Pancreas (tissue), 10 donors: Measurements from ENCODE around the gene ULBP2. TPM values are rescaled to one million over a fixed set of nuclear protein-coding genes. Genes with fewer than 3 reads are reported as not detected.

Source experiments
- ATAC-seq, 4 donors: fragments of 200-7000 bp; cut with Tn5 transposase; one replicate each; pipeline versions ENCODE4 v1.8.0 to v1.9.1; 2020; ENCODE audit warnings: mild to moderate bottlenecking in 4 of 4, moderate library complexity in 4 of 4
- DNase-seq, 6 donors: peaks; one replicate each; pipeline ENCODE4 v3.0.0-alpha.2; 2020
- FAIRE-seq: peaks from 2 replicates; lab custom pipeline; 2012; peaks lifted over from hg19 to GRCh38; lab: Jason Lieb, UNC
- H3K27ac ChIP-seq, 4 donors: fragments of 200-600 bp; sonication (generic); 1 replicate in 3 of 4; 2 replicates in 1 of 4; pipeline versions ENCODE4 v1.5.0 to v1.8.0; 2020
- H3K27me3 ChIP-seq, 4 donors: fragments of 200-600 bp; one replicate each; pipeline ENCODE4 v1.8.0; 2021
- H3K36me3 ChIP-seq, 3 donors: fragments of 200-600 bp; sonication (generic) in 1 of 3; one replicate each; pipeline versions ENCODE4 v1.5.0 to v1.8.0; 2020 to 2021
- H3K4me1 ChIP-seq, 3 donors: fragments of 200-600 bp; one replicate each; pipeline ENCODE4 v1.8.0; 2021
- H3K4me3 ChIP-seq, 4 donors: fragments of 200-600 bp; sonication (generic) in 2 of 4; one replicate each; pipeline versions ENCODE4 v1.5.0 to v1.8.0; 2020 to 2021
- H3K9me3 ChIP-seq, 4 donors: fragments of 200-600 bp; one replicate each; pipeline ENCODE4 v1.8.0; 2021
- CTCF ChIP-seq, 4 donors: fragments of 200-600 bp; sonication (generic) in 3 of 4; IDR thresholded peaks; one replicate each; pipeline versions ENCODE4 v1.5.0 to v1.8.0; 2021; ENCODE audit warnings: antibody characterized with exemption in 4 of 4
- WGBS, 2 donors: extraction: QIAGEN DNeasy Blood & Tissue Kit; methylation state at CpG; one replicate each; pipeline ENCODE4 v1.1.7; 2013; 5-methylcytosine and 5-hydroxymethylcytosine counted together
- intact Hi-C, 3 donors: fragments of 100-400 bp; cut with DNase I; formaldehyde crosslinking; loops; one replicate each; pipeline versions ENCODE4 v1.11.1 to v1.14.2; 2022
- polyA plus RNA-seq, 2 donors: library from polyadenylated mRNA; stranded (reverse); fragments of 200-250 nt; gene quantifications; one replicate each; pipeline ENCODE4 v1.2.3, GENCODE V29; 2013
- total RNA-seq, 6 donors: library from RNA; stranded (reverse); fragmentation: NEBNext Ultra II Directional in 4 of 6; extraction: Animal tissue kit (Norgen Biotek cat#: 25700) in 4 of 6; gene quantifications; one replicate each; pipeline versions ENCODE4 v1.2.1 to v1.2.4, GENCODE V29; 2021 to 2023
- donor health status: healthy with polysubstance abuse.
- donor health status: DM: no; HTN: no; CAD: no; lungs with moderate emphysema.
- donor health status: DM: no; HTN: no; CAD: no.
- donor health status: control.
- donor health status: control.
- donor health status: Bipolar disorder and iron deficiency.
- donor health status: DM: yes; HTN: yes; CAD: no.
- donor health status: DM: no; HTN: no; CAD: no.
- donor health status: DM: no; HTN: no; CAD: no.
- donor health status: DM: yes; HTN: yes; CAD: no.

Gene ULBP2
- total RNA-seq (under 1 TPM in 3 of 6 donors, not detected in 3; 0.25 to 0.37 (median 0.34) TPM), polyA plus RNA-seq (under 1 TPM; 0.19 TPM)

- H3K9me3 ChIP-seq: no peaks in the 10 kb centered on the region
- H3K27ac ChIP-seq: no peak within 1 kb of the TSS
- intact Hi-C loops: no loop called here
- peaks cover 0 to 12% (median 9%) of the 10 kb centered on the region in 3 donors for H3K4me1 ChIP-seq
- WGBS, 2 donors: 1% methylated on average over 54 to 62 of the region's 62 CpGs
- peak within 1 kb of the TSS; percentile 25 to 71 (median 41) for H3K4me3 ChIP-seq
- peaks cover 0 to 25% (median 9%) of the 10 kb centered on the region in 4 donors for H3K27me3 ChIP-seq
- H3K36me3 ChIP-seq: no peaks in the 10 kb centered on the region
- DNase-seq: peak; percentile 73 to 85 (median 80)
- peak; percentile 91 to 95 (median 92) for ATAC-seq
- no peak for TF ChIP-seq CTCF (IDR thresholded peaks at IDR 0.05)
- FAIRE-seq: no peak
These were observed at the start of gene ULBP2 for GRCh38 chr6:149941583-149942460. ULBP2 (plus strand) TSS chr6:149942014; CDS start chr6:149942073, 59 bp downstream.

- Histone ChIP-seq H3K4me1 (peaks cover 3 to 6% (median 5%) of the 10 kb centered on the region in 3 donors), H3K36me3 (no peaks in the 10 kb centered on the region), H3K27me3 (no peaks in the 10 kb centered on the region), H3K4me3 (no peak overlapping the region), H3K27ac (peak overlapping the region in 2 of 4 donors; percentile 41 to 60), H3K9me3 (no peaks in the 10 kb centered on the region)
- WGBS, 2 donors: 34 to 45% methylated on average over 7 of the region's 7 CpGs
- intact Hi-C loops: no loop called here
- FAIRE-seq (peak; percentile 9), DNase-seq (peak in 4 of 6 donors; percentile 48 to 66 (median 54)), ATAC-seq (peak; percentile 60 to 94 (median 86))
- TF ChIP-seq CTCF (IDR thresholded peaks at IDR 0.05): no peak
These were observed 46.7 kb upstream of the ULBP2 start for GRCh38 chr6:149895048-149895590.

- Histone ChIP-seq H3K9me3 (no peaks in the 10 kb centered on the region), H3K4me3 (no peak overlapping the region), H3K27ac (peak overlapping the region in 2 of 4 donors; percentile 41 to 60), H3K36me3 (no peaks in the 10 kb centered on the region), H3K27me3 (no peaks in the 10 kb centered on the region), H3K4me1 (peaks cover 3 to 6% (median 5%) of the 10 kb centered on the region in 3 donors)
- intact Hi-C loops: no loop called here
- no peak for TF ChIP-seq CTCF (IDR thresholded peaks at IDR 0.05)
- WGBS, 2 donors: 62 to 71% methylated on average over 5 of the region's 5 CpGs
- ATAC-seq (peak in 3 of 4 donors; percentile 10 to 42 (median 23)), DNase-seq (no peak), FAIRE-seq (no peak)
These were observed 46.0 kb upstream of the ULBP2 start for GRCh38 chr6:149895833-149896271.

- no peak for ATAC-seq
- no peak overlapping the region for H3K27ac ChIP-seq
These were observed 45.3 kb upstream of the ULBP2 start for GRCh38 chr6:149896491-149896890.

More at GRCh38 chr6:149896491-149896890, 45.3 kb upstream of the ULBP2 start:
- Histone ChIP-seq H3K36me3 (no peaks in the 10 kb centered on the region), H3K27me3 (no peaks in the 10 kb centered on the region), H3K4me1 (peaks cover 3 to 6% (median 5%) of the 10 kb centered on the region in 3 donors), H3K4me3 (no peak overlapping the region), H3K9me3 (no peaks in the 10 kb centered on the region)
- WGBS, 2 donors: 88 to 90% methylated on average over 3 of the region's 3 CpGs
- DNase-seq: no peak
- no peak for TF ChIP-seq CTCF (IDR thresholded peaks at IDR 0.05)
- no peak for FAIRE-seq
- intact Hi-C loops: no loop called here
